Measurements from ENCODE around the gene NHERF1.

The NHERF1 gene

GRCh38 chr17:74768069-74768762, 19.8 kb downstream of the NHERF1 start:
- H3K4me3 ChIP-seq (ENCODE audit: low read length in 2 of 2), result no peak overlapping the region
- no peak overlapping the region for H3K9ac ChIP-seq (ENCODE audit: low read length in 2 of 2)
- peaks cover 19 to 24% of the 10 kb centered on the region in 2 donors for H3K36me3 ChIP-seq (ENCODE audit: control insufficient read depth in 2 of 2, insufficient read depth in 2 of 2, low read length in 2 of 2)
- H3K9me3 ChIP-seq (ENCODE audit: control insufficient read depth in 2 of 2, low read length in 2 of 2), result no peaks in the 10 kb centered on the region
- no peaks in the 10 kb centered on the region for H3K27me3 ChIP-seq (ENCODE audit: control insufficient read depth in 1 of 2, insufficient read depth in 2 of 2, low read length in 2 of 2)
- peaks cover 8% of the 10 kb centered on the region for H3K4me1 ChIP-seq (ENCODE audit: control insufficient read depth, insufficient read depth, low read length)
- H3K27ac ChIP-seq (ENCODE audit: low read length), result no peak overlapping the region

GRCh38 chr17:74768763-74769114, 20.3 kb downstream of the NHERF1 start:
- Histone ChIP-seq H3K9ac (ENCODE audit: low read length in 2 of 2) (no peak overlapping the region), H3K27ac (ENCODE audit: low read length) (no peak overlapping the region), H3K27me3 (ENCODE audit: control insufficient read depth in 1 of 2, insufficient read depth in 2 of 2, low read length in 2 of 2) (no peaks in the 10 kb centered on the region), H3K4me1 (ENCODE audit: control insufficient read depth, insufficient read depth, low read length) (peaks cover 7% of the 10 kb centered on the region), H3K36me3 (ENCODE audit: control insufficient read depth in 2 of 2, insufficient read depth in 2 of 2, low read length in 2 of 2) (peaks cover 20 to 29% of the 10 kb centered on the region in 2 donors), H3K4me3 (ENCODE audit: low read length in 2 of 2) (no peak overlapping the region), H3K9me3 (ENCODE audit: control insufficient read depth in 2 of 2, low read length in 2 of 2) (no peaks in the 10 kb centered on the region)

GRCh38 chr17:74769266-74769855, 20.9 kb downstream of the NHERF1 start:
- Histone ChIP-seq H3K4me3 (ENCODE audit: low read length in 2 of 2) (no peak overlapping the region), H3K27me3 (ENCODE audit: control insufficient read depth in 1 of 2, insufficient read depth in 2 of 2, low read length in 2 of 2) (no peaks in the 10 kb centered on the region), H3K36me3 (ENCODE audit: control insufficient read depth in 2 of 2, insufficient read depth in 2 of 2, low read length in 2 of 2) (peaks cover 20 to 29% of the 10 kb centered on the region in 2 donors), H3K9ac (ENCODE audit: low read length in 2 of 2) (no peak overlapping the region), H3K4me1 (ENCODE audit: control insufficient read depth, insufficient read depth, low read length) (peaks cover 7% of the 10 kb centered on the region), H3K27ac (ENCODE audit: low read length) (no peak overlapping the region), H3K9me3 (ENCODE audit: control insufficient read depth in 2 of 2, low read length in 2 of 2) (no peaks in the 10 kb centered on the region)

- Histone ChIP-seq H3K9ac (ENCODE audit: low read length in 2 of 2) (no peak overlapping the region), H3K4me3 (ENCODE audit: low read length in 2 of 2) (no peak overlapping the region), H3K9me3 (ENCODE audit: control insufficient read depth in 2 of 2, low read length in 2 of 2) (no peaks in the 10 kb centered on the region), H3K27me3 (ENCODE audit: control insufficient read depth in 1 of 2, insufficient read depth in 2 of 2, low read length in 2 of 2) (no peaks in the 10 kb centered on the region), H3K36me3 (ENCODE audit: control insufficient read depth in 2 of 2, insufficient read depth in 2 of 2, low read length in 2 of 2) (peaks cover 20 to 29% of the 10 kb centered on the region in 2 donors), H3K4me1 (ENCODE audit: control insufficient read depth, insufficient read depth, low read length) (peaks cover 7% of the 10 kb centered on the region), H3K27ac (ENCODE audit: low read length) (no peak overlapping the region)
Observed at GRCh38 chr17:74769856-74770497, 21.5 kb downstream of the NHERF1 start.

GRCh38 chr17:74770498-74771318, 22.3 kb downstream of the NHERF1 start:
- Histone ChIP-seq H3K9ac (ENCODE audit: low read length in 2 of 2) (no peak overlapping the region), H3K4me1 (ENCODE audit: control insufficient read depth, insufficient read depth, low read length) (peaks cover 14% of the 10 kb centered on the region), H3K4me3 (ENCODE audit: low read length in 2 of 2) (no peak overlapping the region), H3K27ac (ENCODE audit: low read length) (no peak overlapping the region), H3K36me3 (ENCODE audit: control insufficient read depth in 2 of 2, insufficient read depth in 2 of 2, low read length in 2 of 2) (peaks cover 20 to 29% of the 10 kb centered on the region in 2 donors), H3K27me3 (ENCODE audit: control insufficient read depth in 1 of 2, insufficient read depth in 2 of 2, low read length in 2 of 2) (no peaks in the 10 kb centered on the region), H3K9me3 (ENCODE audit: control insufficient read depth in 2 of 2, low read length in 2 of 2) (no peaks in the 10 kb centered on the region)

- H3K4me1 ChIP-seq (ENCODE audit: control insufficient read depth, insufficient read depth, low read length), result peaks cover 19% of the 10 kb centered on the region
- no peak overlapping the region for H3K4me3 ChIP-seq (ENCODE audit: low read length in 2 of 2)
- no peaks in the 10 kb centered on the region for H3K9me3 ChIP-seq (ENCODE audit: control insufficient read depth in 2 of 2, low read length in 2 of 2)
- H3K9ac ChIP-seq (ENCODE audit: low read length in 2 of 2), result no peak overlapping the region
- no peaks in the 10 kb centered on the region for H3K27me3 ChIP-seq (ENCODE audit: control insufficient read depth in 1 of 2, insufficient read depth in 2 of 2, low read length in 2 of 2)
- no peak overlapping the region for H3K27ac ChIP-seq (ENCODE audit: low read length)
- H3K36me3 ChIP-seq (ENCODE audit: control insufficient read depth in 2 of 2, insufficient read depth in 2 of 2, low read length in 2 of 2), result peaks cover 20 to 29% of the 10 kb centered on the region in 2 donors
Observed at GRCh38 chr17:74771319-74771914, 23.0 kb downstream of the NHERF1 start.

GRCh38 chr17:74772053-74772452, 23.6 kb downstream of the NHERF1 start:
- H3K4me3 ChIP-seq (ENCODE audit: low read length in 2 of 2), result no peak overlapping the region
- no peaks in the 10 kb centered on the region for H3K27me3 ChIP-seq (ENCODE audit: control insufficient read depth in 1 of 2, insufficient read depth in 2 of 2, low read length in 2 of 2)
- no peak overlapping the region for H3K9ac ChIP-seq (ENCODE audit: low read length in 2 of 2)
- peaks cover 20 to 29% of the 10 kb centered on the region in 2 donors for H3K36me3 ChIP-seq (ENCODE audit: control insufficient read depth in 2 of 2, insufficient read depth in 2 of 2, low read length in 2 of 2)
- H3K27ac ChIP-seq (ENCODE audit: low read length), result no peak overlapping the region
- H3K9me3 ChIP-seq (ENCODE audit: control insufficient read depth in 2 of 2, low read length in 2 of 2), result no peaks in the 10 kb centered on the region
- H3K4me1 ChIP-seq (ENCODE audit: control insufficient read depth, insufficient read depth, low read length), result peaks cover 25% of the 10 kb centered on the region

GRCh38 chr17:74773414-74773813, 25.0 kb downstream of the NHERF1 start:
- Histone ChIP-seq H3K27ac (ENCODE audit: low read length) (no peak overlapping the region), H3K36me3 (ENCODE audit: control insufficient read depth in 2 of 2, insufficient read depth in 2 of 2, low read length in 2 of 2) (peaks cover 20 to 29% of the 10 kb centered on the region in 2 donors)

GRCh38 chr17:74773871-74774286, 25.5 kb downstream of the NHERF1 start:
- H3K27ac ChIP-seq (ENCODE audit: low read length), result no peak overlapping the region

More at GRCh38 chr17:74773414-74773813, 25.0 kb downstream of the NHERF1 start:
- H3K9ac ChIP-seq (ENCODE audit: low read length in 2 of 2), result no peak overlapping the region
- no peak overlapping the region for H3K4me3 ChIP-seq (ENCODE audit: low read length in 2 of 2)
- H3K27me3 ChIP-seq (ENCODE audit: control insufficient read depth in 1 of 2, insufficient read depth in 2 of 2, low read length in 2 of 2), result no peaks in the 10 kb centered on the region
- no peaks in the 10 kb centered on the region for H3K9me3 ChIP-seq (ENCODE audit: control insufficient read depth in 2 of 2, low read length in 2 of 2)
- H3K4me1 ChIP-seq (ENCODE audit: control insufficient read depth, insufficient read depth, low read length), result peaks cover 24% of the 10 kb centered on the region

GRCh38 chr17:74775409-74776043, 27.1 kb downstream of the NHERF1 start:
- Histone ChIP-seq H3K4me1 (ENCODE audit: control insufficient read depth, insufficient read depth, low read length) (peaks cover 23% of the 10 kb centered on the region), H3K9ac (ENCODE audit: low read length in 2 of 2) (peak overlapping the region; percentile 83 to 93), H3K27me3 (ENCODE audit: control insufficient read depth in 1 of 2, insufficient read depth in 2 of 2, low read length in 2 of 2) (no peaks in the 10 kb centered on the region), H3K9me3 (ENCODE audit: control insufficient read depth in 2 of 2, low read length in 2 of 2) (no peaks in the 10 kb centered on the region), H3K27ac (ENCODE audit: low read length) (peak overlapping the region; percentile 31), H3K4me3 (ENCODE audit: low read length in 2 of 2) (peak overlapping the region; percentile 93 to 97), H3K36me3 (ENCODE audit: control insufficient read depth in 2 of 2, insufficient read depth in 2 of 2, low read length in 2 of 2) (peaks cover 25 to 37% of the 10 kb centered on the region in 2 donors)

More at GRCh38 chr17:74773871-74774286, 25.5 kb downstream of the NHERF1 start:
- H3K9me3 ChIP-seq (ENCODE audit: control insufficient read depth in 2 of 2, low read length in 2 of 2), result no peaks in the 10 kb centered on the region
- no peak overlapping the region for H3K9ac ChIP-seq (ENCODE audit: low read length in 2 of 2)
- H3K4me1 ChIP-seq (ENCODE audit: control insufficient read depth, insufficient read depth, low read length), result peaks cover 23% of the 10 kb centered on the region
- no peaks in the 10 kb centered on the region for H3K27me3 ChIP-seq (ENCODE audit: control insufficient read depth in 1 of 2, insufficient read depth in 2 of 2, low read length in 2 of 2)
- no peak overlapping the region for H3K4me3 ChIP-seq (ENCODE audit: low read length in 2 of 2)
- H3K36me3 ChIP-seq (ENCODE audit: control insufficient read depth in 2 of 2, insufficient read depth in 2 of 2, low read length in 2 of 2), result peaks cover 20 to 29% of the 10 kb centered on the region in 2 donors

Data from stomach smooth muscle (tissue), 2 donors.